CD4-positive, alpha-beta T cell (primary cell): ENCODE data around the gene SIPA1. TPM values are rescaled to one million over a fixed set of nuclear protein-coding genes. Genes with fewer than 3 reads are reported as not detected.
A peak's percentile ranks its signal among the peaks of the same experiment; 100 is the strongest.

Source experiments
- ATAC-seq: fragments of 200-7000 bp; cut with Tn5 transposase; one replicate; pipeline ENCODE4 v1.10.0; 2022; ENCODE audit warnings: mild to moderate bottlenecking; ENCODE audit not compliant: poor library complexity
- CTCF ChIA-PET: fragments of 350-600 bp; sonication (Branson Sonifier 250); formaldehyde crosslinking; loops from one replicate; lab custom pipeline; 2021; ENCODE audit warnings: antibody characterized with exemption, inconsistent platforms; lab: Charles Lee
- POLR2A ChIA-PET: fragments of 350-600 bp; sonication (Branson Sonifier 250); formaldehyde crosslinking; loops from one replicate; lab custom pipeline; 2021; ENCODE audit warnings: antibody characterized with exemption, inconsistent platforms; lab: Charles Lee
- DNase-seq, 14 experiments: peaks; one replicate each; pipeline ENCODE4 v3.0.0-alpha.2; 2013 to 2020; ENCODE audit warnings: mixed read lengths in 2 of 14
- H3K27ac ChIP-seq, 2 donors: one replicate each; pipeline versions ENCODE4 v1.5.1 to v1.7.0; 2013; ENCODE audit warnings: low read length in 2 of 2, low read depth in 1 of 2, mild to moderate bottlenecking in 1 of 2
- H3K27me3 ChIP-seq, 2 experiments: 1 replicate in 1 of 2; 2 replicates in 1 of 2; pipeline versions ENCODE4 v1.6.1 to v1.7.0; 2013; ENCODE audit warnings: low read length in 2 of 2, control low read depth in 1 of 2, mild to moderate bottlenecking in 1 of 2, moderate library complexity in 1 of 2; ENCODE audit not compliant: insufficient read depth in 2 of 2, control insufficient read depth in 1 of 2
- H3K36me3 ChIP-seq: one replicate; pipeline ENCODE4 v1.6.1; 2013; ENCODE audit warnings: low read length, control low read depth; ENCODE audit not compliant: insufficient read depth
- H3K4me1 ChIP-seq: one replicate; pipeline ENCODE4 v1.6.1; 2013; ENCODE audit warnings: low read length, control low read depth; ENCODE audit not compliant: insufficient read depth
- H3K4me3 ChIP-seq: one replicate; pipeline ENCODE4 v1.5.1; 2013; ENCODE audit warnings: mild to moderate bottlenecking, low read length, moderate library complexity
- H3K9me3 ChIP-seq, 2 experiments: 1 replicate in 1 of 2; 2 replicates in 1 of 2; pipeline versions ENCODE4 v1.6.1 to v1.7.0; 2013; ENCODE audit warnings: low read length in 2 of 2, mild to moderate bottlenecking in 2 of 2, control low read depth in 1 of 2, moderate library complexity in 1 of 2; ENCODE audit not compliant: control insufficient read depth in 1 of 2, insufficient read depth in 1 of 2
- H3K27ac Mint-ChIP-seq: one replicate; pipeline ENCODE4 v1.8.0; 2020; ENCODE audit warnings: mixed read lengths
- H3K27me3 Mint-ChIP-seq: one replicate; pipeline ENCODE4 v1.8.0; 2021; ENCODE audit warnings: mixed read lengths
- H3K36me3 Mint-ChIP-seq: one replicate; pipeline ENCODE4 v1.8.0; 2021; ENCODE audit warnings: low read depth, mixed read lengths
- H3K4me1 Mint-ChIP-seq: one replicate; pipeline ENCODE4 v1.8.0; 2021; ENCODE audit warnings: low read depth, mixed read lengths
- H3K4me3 Mint-ChIP-seq: one replicate; pipeline ENCODE4 v1.8.0; 2020; ENCODE audit warnings: mild to moderate bottlenecking, mixed read lengths
- H3K9me3 Mint-ChIP-seq: one replicate; pipeline ENCODE4 v1.8.0; 2020; ENCODE audit warnings: mixed read lengths
- intact Hi-C, 2 experiments: fragments of 100-400 bp; cut with DNase I in 1 of 2; cut with micrococcal nuclease in 1 of 2; formaldehyde crosslinking; loops; one replicate each; pipeline versions ENCODE4 v1.15.1 to v1.9.0; 2023 to 2025; cut with DNase I, micrococcal nuclease
- total RNA-seq, 174 experiments: library from RNA in 2 of 174; stranded (reverse) in 2 of 174; gene quantifications; one replicate each; pipeline ENCODE4 v1.2.3 and lab custom pipeline; 2021 to 2026
- TF ChIP-seq, protein P1 (sequence below): fragments of 200-600 bp; IDR thresholded peaks from one replicate; pipeline ENCODE4 v1.8.0; 2022; ENCODE audit warnings: antibody characterized with exemption, mild to moderate bottlenecking

The SIPA1 gene
- total RNA-seq, 2 experiments from 2014 or later: 272 to 298 TPM

- Histone ChIP-seq H3K9me3 (no peaks in the 10 kb centered on the region), H3K4me3 (no peak overlapping the region), H3K4me1 (peaks cover 30% of the 10 kb centered on the region), H3K36me3 (peaks cover 69% of the 10 kb centered on the region), H3K27ac (no peak overlapping the region), H3K27me3 (no peaks in the 10 kb centered on the region)
- no peak for ATAC-seq
- ChIA-PET CTCF (no interaction called here), POLR2A (no interaction called here)
- TF ChIP-seq, protein P1, sequence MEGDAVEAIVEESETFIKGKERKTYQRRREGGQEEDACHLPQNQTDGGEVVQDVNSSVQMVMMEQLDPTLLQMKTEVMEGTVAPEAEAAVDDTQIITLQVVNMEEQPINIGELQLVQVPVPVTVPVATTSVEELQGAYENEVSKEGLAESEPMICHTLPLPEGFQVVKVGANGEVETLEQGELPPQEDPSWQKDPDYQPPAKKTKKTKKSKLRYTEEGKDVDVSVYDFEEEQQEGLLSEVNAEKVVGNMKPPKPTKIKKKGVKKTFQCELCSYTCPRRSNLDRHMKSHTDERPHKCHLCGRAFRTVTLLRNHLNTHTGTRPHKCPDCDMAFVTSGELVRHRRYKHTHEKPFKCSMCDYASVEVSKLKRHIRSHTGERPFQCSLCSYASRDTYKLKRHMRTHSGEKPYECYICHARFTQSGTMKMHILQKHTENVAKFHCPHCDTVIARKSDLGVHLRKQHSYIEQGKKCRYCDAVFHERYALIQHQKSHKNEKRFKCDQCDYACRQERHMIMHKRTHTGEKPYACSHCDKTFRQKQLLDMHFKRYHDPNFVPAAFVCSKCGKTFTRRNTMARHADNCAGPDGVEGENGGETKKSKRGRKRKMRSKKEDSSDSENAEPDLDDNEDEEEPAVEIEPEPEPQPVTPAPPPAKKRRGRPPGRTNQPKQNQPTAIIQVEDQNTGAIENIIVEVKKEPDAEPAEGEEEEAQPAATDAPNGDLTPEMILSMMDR: no peak
- H3K36me3 Mint-ChIP-seq: peaks cover 70% of the 10 kb centered on the region
- no peaks in the 10 kb centered on the region for H3K27me3 Mint-ChIP-seq
- H3K4me1 Mint-ChIP-seq: peaks cover 29% of the 10 kb centered on the region
- H3K9me3 Mint-ChIP-seq: no peaks in the 10 kb centered on the region
- no peak overlapping the region for H3K27ac Mint-ChIP-seq
- H3K4me3 Mint-ChIP-seq: peak overlapping the region; percentile 74
- intact Hi-C loops: loop anchor here (5.0 kb wide), 3 partner anchors 33 to 238 kb away; partner anchors contain the start of genes CFL1 (in 1 of the 2) and KAT5 (in 1 of the 2)
- DNase-seq: no peak
Observed at GRCh38 chr11:65619281-65619928, 18.5 kb upstream of the SIPA1 start.

- TF ChIP-seq, protein P1: no peak
- ChIA-PET CTCF (no interaction called here), POLR2A (no interaction called here)
- DNase-seq (no peak), ATAC-seq (no peak)
- Histone ChIP-seq H3K4me1 (peaks cover 31% of the 10 kb centered on the region), H3K9me3 (no peaks in the 10 kb centered on the region), H3K4me3 (no peak overlapping the region), H3K36me3 (peaks cover 81% of the 10 kb centered on the region), H3K27me3 (no peaks in the 10 kb centered on the region), H3K27ac (no peak overlapping the region)
- Mint-ChIP-seq H3K4me3 (no peak overlapping the region), H3K27ac (no peak overlapping the region), H3K36me3 (peaks cover 69% of the 10 kb centered on the region), H3K27me3 (no peaks in the 10 kb centered on the region), H3K4me1 (peaks cover 23% of the 10 kb centered on the region), H3K9me3 (no peaks in the 10 kb centered on the region)
- intact Hi-C loops: loop anchor here in 1 of 2 experiments (10.0 kb wide), 1 partner anchor 364 kb away; no protein-coding TSS in a partner anchor
Observed at GRCh38 chr11:65620666-65621065, 17.2 kb upstream of the SIPA1 start.

GRCh38 chr11:65621460-65621859 lies 16.4 kb upstream of the SIPA1 start:
- Mint-ChIP-seq H3K36me3 (peaks cover 72% of the 10 kb centered on the region), H3K4me1 (peaks cover 28% of the 10 kb centered on the region), H3K4me3 (no peak overlapping the region), H3K9me3 (no peaks in the 10 kb centered on the region), H3K27me3 (no peaks in the 10 kb centered on the region), H3K27ac (no peak overlapping the region)
- Histone ChIP-seq H3K9me3 (no peaks in the 10 kb centered on the region), H3K27me3 (no peaks in the 10 kb centered on the region), H3K36me3 (peaks cover 88% of the 10 kb centered on the region), H3K27ac (no peak overlapping the region), H3K4me3 (no peak overlapping the region), H3K4me1 (peaks cover 36% of the 10 kb centered on the region)
- DNase-seq (no peak), ATAC-seq (no peak)
- POLR2A ChIA-PET: no interaction called here
- TF ChIP-seq, protein P1: no peak
- intact Hi-C loops: loop anchor here in 1 of 2 experiments (10.0 kb wide), 1 partner anchor 363 kb away; no protein-coding TSS in a partner anchor
- CTCF ChIA-PET: no interaction called here
